ENCODE measurements around the gene ACER3.

Gene ACER3

GRCh38 chr11:76832361-76832760 is 28.4 kb upstream of the ACER3 start:
- no peak overlapping the region for H3K4me3 ChIP-seq (ENCODE audit: low read depth, low read length)
- TF ChIP-seq CTCF (IDR thresholded peaks at IDR 0.05; ENCODE audit: low read depth, low read length), result no peak

- no peak for TF ChIP-seq CTCF (IDR thresholded peaks at IDR 0.05; ENCODE audit: low read depth, low read length)
- no peak overlapping the region for H3K4me3 ChIP-seq (ENCODE audit: low read depth, low read length)
These were observed 26.6 kb upstream of the ACER3 start for GRCh38 chr11:76834151-76834550.

GRCh38 chr11:76835036-76835435 is 25.7 kb upstream of the ACER3 start:
- TF ChIP-seq CTCF (IDR thresholded peaks at IDR 0.05; ENCODE audit: low read depth, low read length), result no peak

GRCh38 chr11:76835928-76836612 is 24.6 kb upstream of the ACER3 start:
- TF ChIP-seq CTCF (IDR thresholded peaks at IDR 0.05; ENCODE audit: low read depth, low read length), result no peak
- H3K4me3 ChIP-seq (ENCODE audit: low read depth, low read length), result no peak overlapping the region

More at GRCh38 chr11:76835036-76835435, 25.7 kb upstream of the ACER3 start:
- H3K4me3 ChIP-seq (ENCODE audit: low read depth, low read length), result no peak overlapping the region

- H3K4me3 ChIP-seq (ENCODE audit: low read depth, low read length), result no peak overlapping the region
- no peak for TF ChIP-seq CTCF (IDR thresholded peaks at IDR 0.05; ENCODE audit: low read depth, low read length)
These were observed 24.0 kb upstream of the ACER3 start for GRCh38 chr11:76836613-76837291.

- no peak for TF ChIP-seq CTCF (IDR thresholded peaks at IDR 0.05; ENCODE audit: low read depth, low read length)
These were observed 22.7 kb upstream of the ACER3 start for GRCh38 chr11:76837696-76838677.

More at GRCh38 chr11:76837696-76838677, 22.7 kb upstream of the ACER3 start:
- H3K4me3 ChIP-seq (ENCODE audit: low read depth, low read length), result no peak overlapping the region
